CD4-positive, alpha-beta T cell (primary cell): ENCODE results near the gene RCN1. TPM values are rescaled to one million over a fixed set of nuclear protein-coding genes. Genes with fewer than 3 reads are reported as not detected.
"Not testable (repeated sequence)": the region's sequence is repeated elsewhere in the genome, so short reads cannot be mapped to it uniquely, and the experiment has no call there.

ENCODE experiments used
- ATAC-seq: fragments of 200-7000 bp; cut with Tn5 transposase; one replicate; pipeline ENCODE4 v1.10.0; 2022; ENCODE audit warnings: mild to moderate bottlenecking; ENCODE audit not compliant: poor library complexity
- CTCF ChIA-PET: fragments of 350-600 bp; sonication (Branson Sonifier 250); formaldehyde crosslinking; loops from one replicate; lab custom pipeline; 2021; ENCODE audit warnings: antibody characterized with exemption, inconsistent platforms; lab: Charles Lee
- POLR2A ChIA-PET: fragments of 350-600 bp; sonication (Branson Sonifier 250); formaldehyde crosslinking; loops from one replicate; lab custom pipeline; 2021; ENCODE audit warnings: antibody characterized with exemption, inconsistent platforms; lab: Charles Lee
- DNase-seq, 14 experiments: peaks; one replicate each; pipeline ENCODE4 v3.0.0-alpha.2; 2013 to 2020; ENCODE audit warnings: mixed read lengths in 2 of 14
- H3K27ac ChIP-seq, 2 donors: one replicate each; pipeline versions ENCODE4 v1.5.1 to v1.7.0; 2013; ENCODE audit warnings: low read length in 2 of 2, low read depth in 1 of 2, mild to moderate bottlenecking in 1 of 2
- H3K27me3 ChIP-seq, 2 experiments: 1 replicate in 1 of 2; 2 replicates in 1 of 2; pipeline versions ENCODE4 v1.6.1 to v1.7.0; 2013; ENCODE audit warnings: low read length in 2 of 2, control low read depth in 1 of 2, mild to moderate bottlenecking in 1 of 2, moderate library complexity in 1 of 2; ENCODE audit not compliant: insufficient read depth in 2 of 2, control insufficient read depth in 1 of 2
- H3K36me3 ChIP-seq: one replicate; pipeline ENCODE4 v1.6.1; 2013; ENCODE audit warnings: low read length, control low read depth; ENCODE audit not compliant: insufficient read depth
- H3K4me1 ChIP-seq: one replicate; pipeline ENCODE4 v1.6.1; 2013; ENCODE audit warnings: low read length, control low read depth; ENCODE audit not compliant: insufficient read depth
- H3K4me3 ChIP-seq: one replicate; pipeline ENCODE4 v1.5.1; 2013; ENCODE audit warnings: mild to moderate bottlenecking, low read length, moderate library complexity
- H3K9me3 ChIP-seq, 2 experiments: 1 replicate in 1 of 2; 2 replicates in 1 of 2; pipeline versions ENCODE4 v1.6.1 to v1.7.0; 2013; ENCODE audit warnings: low read length in 2 of 2, mild to moderate bottlenecking in 2 of 2, control low read depth in 1 of 2, moderate library complexity in 1 of 2; ENCODE audit not compliant: control insufficient read depth in 1 of 2, insufficient read depth in 1 of 2
- H3K27ac Mint-ChIP-seq: one replicate; pipeline ENCODE4 v1.8.0; 2020; ENCODE audit warnings: mixed read lengths
- H3K27me3 Mint-ChIP-seq: one replicate; pipeline ENCODE4 v1.8.0; 2021; ENCODE audit warnings: mixed read lengths
- H3K36me3 Mint-ChIP-seq: one replicate; pipeline ENCODE4 v1.8.0; 2021; ENCODE audit warnings: low read depth, mixed read lengths
- H3K4me1 Mint-ChIP-seq: one replicate; pipeline ENCODE4 v1.8.0; 2021; ENCODE audit warnings: low read depth, mixed read lengths
- H3K4me3 Mint-ChIP-seq: one replicate; pipeline ENCODE4 v1.8.0; 2020; ENCODE audit warnings: mild to moderate bottlenecking, mixed read lengths
- H3K9me3 Mint-ChIP-seq: one replicate; pipeline ENCODE4 v1.8.0; 2020; ENCODE audit warnings: mixed read lengths
- CTCF ChIP-seq: fragments of 200-600 bp; IDR thresholded peaks from one replicate; pipeline ENCODE4 v1.8.0; 2022; ENCODE audit warnings: antibody characterized with exemption, mild to moderate bottlenecking
- intact Hi-C, 2 experiments: fragments of 100-400 bp; cut with DNase I in 1 of 2; cut with micrococcal nuclease in 1 of 2; formaldehyde crosslinking; loops; one replicate each; pipeline versions ENCODE4 v1.15.1 to v1.9.0; 2023 to 2025; cut with DNase I, micrococcal nuclease
- total RNA-seq, 174 experiments: library from RNA in 2 of 174; stranded (reverse) in 2 of 174; gene quantifications; one replicate each; pipeline ENCODE4 v1.2.3 and lab custom pipeline; 2021 to 2026

The RCN1 gene
- total RNA-seq, 2 experiments from 2014 or later: 7.4 to 9.1 TPM

- peaks cover 0 to 2% of the 10 kb centered on the region in 2 experiments for H3K27me3 ChIP-seq
- H3K27me3 Mint-ChIP-seq: peaks cover 27% of the 10 kb centered on the region
- H3K4me1 ChIP-seq: peaks cover 3% of the 10 kb centered on the region
- H3K4me3 Mint-ChIP-seq: no peak overlapping the region
- CTCF ChIA-PET: no interaction called here
- H3K36me3 Mint-ChIP-seq: no peaks in the 10 kb centered on the region
- no peaks in the 10 kb centered on the region for H3K36me3 ChIP-seq
- no peak for TF ChIP-seq CTCF
- ATAC-seq: no peak
- H3K4me3 ChIP-seq: no peak overlapping the region
- no peaks in the 10 kb centered on the region for H3K4me1 Mint-ChIP-seq
- POLR2A ChIA-PET: no interaction called here
- H3K27ac ChIP-seq: no peak overlapping the region
- intact Hi-C loops: no loop called here
- no peak for DNase-seq
- H3K9me3 Mint-ChIP-seq: no peaks in the 10 kb centered on the region
- no peaks in the 10 kb centered on the region for H3K9me3 ChIP-seq
- H3K27ac Mint-ChIP-seq: no peak overlapping the region
Observed at GRCh38 chr11:32116668-32117067, 25.8 kb downstream of the RCN1 start.

- TF ChIP-seq CTCF: no peak
- H3K27me3 Mint-ChIP-seq: peaks cover 38% of the 10 kb centered on the region
- no peak overlapping the region for H3K27ac Mint-ChIP-seq
- Histone ChIP-seq H3K27ac (no peak overlapping the region), H3K27me3 (peaks cover 2 to 4% of the 10 kb centered on the region in 2 experiments), H3K4me3 (no peak overlapping the region), H3K4me1 (peaks cover 3% of the 10 kb centered on the region), H3K9me3 (no peaks in the 10 kb centered on the region), H3K36me3 (no peaks in the 10 kb centered on the region)
- DNase-seq: no peak
- H3K4me1 Mint-ChIP-seq: no peaks in the 10 kb centered on the region
- no peaks in the 10 kb centered on the region for H3K9me3 Mint-ChIP-seq
- ATAC-seq: no peak
- intact Hi-C loops: no loop called here
- no peak overlapping the region for H3K4me3 Mint-ChIP-seq
- ChIA-PET POLR2A (no interaction called here), CTCF (no interaction called here)
- no peaks in the 10 kb centered on the region for H3K36me3 Mint-ChIP-seq
Observed at GRCh38 chr11:32118025-32118974, 27.4 kb downstream of the RCN1 start.

GRCh38 chr11:32119139-32119538, 28.3 kb downstream of the RCN1 start:
- H3K36me3 Mint-ChIP-seq, H3K27ac Mint-ChIP-seq, ATAC-seq, H3K27me3 ChIP-seq, H3K4me3 Mint-ChIP-seq, DNase-seq, POLR2A ChIA-PET, H3K36me3 ChIP-seq, H3K4me1 Mint-ChIP-seq, H3K9me3 Mint-ChIP-seq, H3K27ac ChIP-seq, H3K9me3 ChIP-seq, intact Hi-C loops, H3K4me3 ChIP-seq, H3K4me1 ChIP-seq, CTCF ChIA-PET: not testable (repeated sequence)
- H3K27me3 Mint-ChIP-seq: peaks cover 37% of the 10 kb centered on the region
